GM21723 (cell line): ENCODE data around the gene FOXD3.
A peak's percentile ranks its signal among the peaks of the same experiment; 100 is the strongest.

Experiments
- ATAC-seq: cut with Tn5 transposase; IDR thresholded peaks from one replicate; pipeline ENCODE4 v1.9.1; 2021; ENCODE audit warnings: mild to moderate bottlenecking, moderate library complexity; ENCODE audit not compliant: unreplicated experiment

Gene FOXD3

GRCh38 chr1:63322114-63322943, at the start of gene FOXD3:
Gene FOXD3, plus strand, starts transcription at chr1:63322567. Its CDS starts 492 bp downstream, at chr1:63323059.
- ATAC-seq: peak; percentile 51

DNA sequence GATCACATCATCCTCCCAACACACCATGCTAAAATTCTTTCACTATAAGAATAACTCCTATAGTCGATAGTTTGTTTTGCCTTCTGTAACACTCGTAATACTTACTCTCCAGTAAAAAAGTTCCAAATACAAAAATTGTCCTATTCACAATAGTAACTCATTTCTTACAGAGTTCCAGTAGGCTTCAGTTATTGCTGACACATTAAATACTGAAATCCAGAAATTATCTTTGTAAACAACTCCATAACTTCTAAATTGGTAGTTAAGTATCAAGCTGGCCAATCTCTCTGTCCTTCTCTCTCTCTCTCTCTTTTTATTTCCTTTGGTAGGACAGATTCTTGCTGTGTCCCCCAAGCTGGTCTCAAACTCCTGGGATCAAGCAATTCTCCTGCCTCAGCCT, 49.6 kb upstream of the FOXD3 start:
- ATAC-seq: no peak

- no peak for ATAC-seq
These were observed 48.0 kb upstream of the FOXD3 start for GRCh38 chr1:63274371-63274770.

DNA sequence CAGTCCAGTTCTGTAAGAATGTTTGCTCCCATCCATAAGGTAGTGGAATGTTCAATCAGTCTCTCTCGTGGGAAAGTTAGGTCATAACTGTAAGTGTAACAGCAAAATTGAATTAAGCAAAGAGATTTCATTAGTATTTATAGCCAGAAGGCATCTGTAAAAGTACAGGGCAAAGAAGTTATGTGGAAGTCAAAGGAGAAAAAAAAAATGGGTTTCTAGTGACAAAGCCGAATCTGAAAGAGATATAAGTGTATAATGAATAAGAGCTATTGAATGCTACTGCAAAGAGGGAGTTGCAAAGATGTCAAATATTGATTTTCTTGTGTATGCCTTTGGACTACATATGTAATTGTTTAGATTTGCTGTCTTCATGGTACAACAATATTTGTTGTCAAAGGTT, 47.4 kb upstream of the FOXD3 start:
- ATAC-seq: no peak

- ATAC-seq: no peak
These were observed 45.7 kb upstream of the FOXD3 start for GRCh38 chr1:63276624-63277023.

GRCh38 chr1:63277195-63278192, 44.9 kb upstream of the FOXD3 start:
- ATAC-seq: no peak

- ATAC-seq: no peak
These were observed 40.6 kb upstream of the FOXD3 start for GRCh38 chr1:63281753-63282152.

GRCh38 chr1:63289135-63289534, 33.2 kb upstream of the FOXD3 start:
- no peak for ATAC-seq

DNA sequence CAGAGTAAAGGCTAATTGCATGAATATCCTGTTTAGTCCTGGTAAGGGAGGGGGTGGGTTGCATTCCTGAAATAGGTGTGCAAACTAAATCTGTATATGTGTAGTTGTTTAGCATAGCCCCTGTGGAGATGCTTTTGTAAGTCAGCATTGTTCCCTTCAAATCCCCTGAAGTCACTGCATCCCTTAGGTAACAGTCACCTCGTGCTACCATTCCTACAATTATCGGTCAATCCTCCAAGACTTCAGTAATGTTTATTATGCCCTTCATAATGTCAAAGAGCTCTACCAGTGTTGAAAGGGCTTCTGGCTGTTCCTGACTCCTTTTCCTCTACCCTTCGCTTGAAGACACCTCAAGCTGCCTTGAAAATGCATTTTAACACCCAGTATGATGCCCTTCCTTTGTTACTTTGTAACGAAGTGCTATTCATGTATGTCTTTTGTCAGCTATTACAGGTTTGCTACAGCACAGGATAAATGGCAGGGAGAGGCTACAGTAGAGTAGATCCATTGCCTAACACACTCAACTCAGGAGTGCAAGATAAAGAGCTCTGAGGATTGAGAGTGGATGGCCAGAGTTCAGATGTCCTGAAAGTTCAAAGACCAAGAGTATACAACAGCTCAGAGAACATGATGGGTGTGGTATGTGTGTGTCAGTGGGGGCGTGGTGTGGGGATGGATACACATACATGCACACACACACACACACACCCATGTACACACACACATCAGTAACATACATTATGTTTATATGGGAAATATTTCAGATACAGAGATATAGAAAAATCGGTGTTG, 27.4 kb upstream of the FOXD3 start:
- ATAC-seq: no peak

GRCh38 chr1:63304410-63304809, 18.0 kb upstream of the FOXD3 start:
- no peak for ATAC-seq

GRCh38 chr1:63305043-63305442, 17.3 kb upstream of the FOXD3 start:
- ATAC-seq: no peak

DNA sequence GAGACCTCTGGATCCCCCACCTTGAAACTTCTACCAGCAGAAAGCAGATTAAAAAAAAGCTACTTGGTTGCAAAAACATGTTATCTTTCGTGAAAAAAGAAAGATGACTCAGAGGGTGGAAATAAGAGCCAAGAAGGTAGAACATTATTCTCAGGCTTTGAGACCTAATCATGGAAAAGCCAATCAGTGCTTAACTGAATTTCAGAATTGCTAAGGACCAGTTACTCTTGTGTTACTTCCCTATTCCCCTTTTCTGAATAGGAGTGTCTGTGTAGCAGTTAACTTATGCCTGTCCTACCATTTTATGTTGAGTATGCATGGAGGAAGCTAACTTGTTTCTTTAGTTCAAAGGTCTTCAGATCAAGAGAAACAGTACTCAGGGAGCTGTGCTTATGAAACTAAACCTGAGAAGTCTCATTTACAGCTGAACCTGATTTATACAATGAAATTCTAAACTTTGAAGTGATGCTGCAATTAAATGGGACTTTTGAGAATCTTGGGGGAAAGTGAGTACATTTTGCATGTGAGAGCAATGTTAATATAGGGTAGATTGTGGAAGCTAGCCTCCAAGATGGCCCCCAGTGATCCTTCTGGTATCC, 15.1 kb upstream of the FOXD3 start:
- no peak for ATAC-seq

DNA sequence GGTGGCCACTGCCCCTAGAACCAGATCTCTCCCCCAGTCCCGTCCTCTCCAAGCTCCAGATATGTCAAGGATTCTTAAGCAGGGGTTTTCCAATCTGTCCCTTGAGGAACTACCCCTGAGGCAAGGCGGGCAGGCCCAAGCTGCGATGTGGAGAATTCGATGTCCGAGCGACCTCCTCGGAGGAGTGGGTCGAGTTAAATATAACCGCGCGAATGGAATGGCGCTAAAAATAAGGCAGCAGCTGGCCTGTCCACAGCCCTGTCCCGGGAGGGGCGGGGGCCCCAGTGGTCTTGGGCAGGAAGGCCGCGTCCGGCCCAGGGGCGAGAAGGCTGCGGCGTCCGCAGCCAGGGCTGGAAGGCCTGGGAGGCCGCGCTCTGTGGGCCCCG, 5.8 kb upstream of the FOXD3 start:
- ATAC-seq: peak; percentile 6

- ATAC-seq: peak; percentile 78
These were observed 5.2 kb upstream of the FOXD3 start for GRCh38 chr1:63316984-63317816.

DNA sequence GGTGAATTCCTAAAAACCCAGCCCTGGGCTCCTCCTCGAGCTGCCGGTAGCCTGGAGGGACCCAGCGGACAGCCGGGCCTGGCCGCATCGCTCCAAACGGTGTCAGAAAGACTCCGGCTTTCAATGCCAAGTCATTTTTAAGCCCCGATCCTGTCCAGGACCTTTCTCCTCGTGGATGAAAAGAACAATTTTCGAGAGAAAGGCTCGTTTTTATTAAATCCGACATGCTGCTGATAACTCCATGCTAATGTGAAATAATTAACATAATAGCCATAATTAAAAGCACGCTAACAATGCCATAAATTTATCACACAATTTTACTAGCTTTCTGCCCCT, 4.6 kb upstream of the FOXD3 start:
- ATAC-seq: no peak

- ATAC-seq: no peak
These were observed 4.0 kb upstream of the FOXD3 start for GRCh38 chr1:63318201-63318979.

DNA sequence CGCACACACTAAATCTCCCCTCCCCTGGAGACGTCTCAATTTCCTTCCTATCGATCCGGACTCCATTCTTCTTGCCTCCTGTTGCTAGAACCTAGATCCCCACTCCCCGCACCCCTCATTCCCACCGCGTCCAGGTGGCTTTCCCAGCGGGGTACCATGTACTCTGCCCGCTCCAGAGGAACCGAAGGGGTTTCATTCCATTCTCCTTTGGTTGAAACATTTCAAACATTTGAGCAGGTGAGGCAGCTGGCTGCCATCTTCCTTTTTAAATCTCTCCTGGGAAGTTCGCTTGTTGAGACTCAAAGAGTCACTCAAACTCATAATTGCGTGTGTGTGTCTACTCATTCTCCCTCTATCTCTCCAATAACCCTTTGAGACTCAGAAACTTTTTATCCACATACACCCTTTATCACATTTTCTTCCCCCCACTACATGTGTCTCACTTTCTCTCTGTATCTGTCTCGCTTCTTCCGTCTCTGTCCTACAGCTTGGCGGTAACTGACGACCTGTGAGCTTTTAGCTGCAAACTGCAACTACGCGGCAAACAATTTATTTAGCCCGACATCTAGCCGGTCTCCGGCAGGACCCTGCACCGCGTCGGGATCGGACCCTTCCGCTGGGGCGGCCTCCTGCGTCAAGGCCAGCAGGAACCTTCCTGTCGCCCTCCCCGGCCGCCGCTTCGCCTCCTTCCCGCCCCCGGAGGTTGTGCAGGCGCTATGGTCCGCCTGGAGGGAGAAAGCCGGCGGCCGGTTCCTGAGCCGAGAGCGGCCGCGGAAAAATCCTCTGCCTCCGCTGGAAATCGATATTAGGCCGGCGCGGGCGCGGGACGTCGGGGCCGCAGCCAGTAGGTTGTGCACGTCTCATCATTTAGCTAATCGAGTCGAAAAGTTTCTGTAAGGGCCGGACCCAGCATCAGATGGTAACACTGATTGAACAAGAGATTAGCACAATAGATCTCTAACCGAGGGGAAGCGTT, 3.0 kb upstream of the FOXD3 start:
- no peak for ATAC-seq
